ENCODE data around the gene NTM.

The NTM gene

DNA sequence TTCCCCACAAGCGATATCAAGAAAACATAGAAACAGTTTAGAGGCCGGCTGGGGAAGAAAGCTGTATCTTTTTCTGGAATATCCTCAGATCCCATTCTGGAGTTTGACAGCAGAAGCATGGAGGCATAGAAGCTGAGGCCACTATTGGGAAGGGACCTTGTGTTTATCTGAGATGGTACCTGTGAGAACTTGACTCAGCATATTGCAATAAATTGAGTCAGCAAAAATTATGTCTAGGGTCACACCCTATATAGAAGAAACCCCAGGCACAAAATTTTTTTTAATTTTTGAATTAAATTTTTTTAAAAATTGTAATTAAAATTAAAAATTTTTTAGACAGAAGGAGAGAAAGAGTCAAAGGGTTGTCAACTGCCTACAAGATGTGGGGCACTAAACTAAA lies 178.7 kb downstream of the NTM start:
- Histone ChIP-seq H3K27me3 (ENCODE audit: insufficient read depth, poor library complexity, severe bottlenecking) (no peaks in the 10 kb centered on the region), H3K4me3 (replicated peaks; ENCODE audit: insufficient read depth, low read length) (no peak overlapping the region), H3K27ac (replicated peaks) (no peak overlapping the region)
- TF ChIP-seq SPI1 (IDR thresholded peaks at IDR 0.05; ENCODE audit: borderline replicate concordance, low read depth), result no peak
- TF ChIP-seq POLR2AphosphoS5 (IDR thresholded peaks at IDR 0.05; ENCODE audit: low read depth), result no peak
- no peak for TF ChIP-seq GABPA (IDR thresholded peaks at IDR 0.05; ENCODE audit: low read depth)
- TF ChIP-seq, protein P1, sequence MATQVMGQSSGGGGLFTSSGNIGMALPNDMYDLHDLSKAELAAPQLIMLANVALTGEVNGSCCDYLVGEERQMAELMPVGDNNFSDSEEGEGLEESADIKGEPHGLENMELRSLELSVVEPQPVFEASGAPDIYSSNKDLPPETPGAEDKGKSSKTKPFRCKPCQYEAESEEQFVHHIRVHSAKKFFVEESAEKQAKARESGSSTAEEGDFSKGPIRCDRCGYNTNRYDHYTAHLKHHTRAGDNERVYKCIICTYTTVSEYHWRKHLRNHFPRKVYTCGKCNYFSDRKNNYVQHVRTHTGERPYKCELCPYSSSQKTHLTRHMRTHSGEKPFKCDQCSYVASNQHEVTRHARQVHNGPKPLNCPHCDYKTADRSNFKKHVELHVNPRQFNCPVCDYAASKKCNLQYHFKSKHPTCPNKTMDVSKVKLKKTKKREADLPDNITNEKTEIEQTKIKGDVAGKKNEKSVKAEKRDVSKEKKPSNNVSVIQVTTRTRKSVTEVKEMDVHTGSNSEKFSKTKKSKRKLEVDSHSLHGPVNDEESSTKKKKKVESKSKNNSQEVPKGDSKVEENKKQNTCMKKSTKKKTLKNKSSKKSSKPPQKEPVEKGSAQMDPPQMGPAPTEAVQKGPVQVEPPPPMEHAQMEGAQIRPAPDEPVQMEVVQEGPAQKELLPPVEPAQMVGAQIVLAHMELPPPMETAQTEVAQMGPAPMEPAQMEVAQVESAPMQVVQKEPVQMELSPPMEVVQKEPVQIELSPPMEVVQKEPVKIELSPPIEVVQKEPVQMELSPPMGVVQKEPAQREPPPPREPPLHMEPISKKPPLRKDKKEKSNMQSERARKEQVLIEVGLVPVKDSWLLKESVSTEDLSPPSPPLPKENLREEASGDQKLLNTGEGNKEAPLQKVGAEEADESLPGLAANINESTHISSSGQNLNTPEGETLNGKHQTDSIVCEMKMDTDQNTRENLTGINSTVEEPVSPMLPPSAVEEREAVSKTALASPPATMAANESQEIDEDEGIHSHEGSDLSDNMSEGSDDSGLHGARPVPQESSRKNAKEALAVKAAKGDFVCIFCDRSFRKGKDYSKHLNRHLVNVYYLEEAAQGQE (IDR thresholded peaks at IDR 0.05; ENCODE audit: insufficient replicate concordance, low read depth), result no peak
- no peak for DNase-seq (ENCODE audit: low read depth in 1 of 2, low spot score in 1 of 2)

DNA sequence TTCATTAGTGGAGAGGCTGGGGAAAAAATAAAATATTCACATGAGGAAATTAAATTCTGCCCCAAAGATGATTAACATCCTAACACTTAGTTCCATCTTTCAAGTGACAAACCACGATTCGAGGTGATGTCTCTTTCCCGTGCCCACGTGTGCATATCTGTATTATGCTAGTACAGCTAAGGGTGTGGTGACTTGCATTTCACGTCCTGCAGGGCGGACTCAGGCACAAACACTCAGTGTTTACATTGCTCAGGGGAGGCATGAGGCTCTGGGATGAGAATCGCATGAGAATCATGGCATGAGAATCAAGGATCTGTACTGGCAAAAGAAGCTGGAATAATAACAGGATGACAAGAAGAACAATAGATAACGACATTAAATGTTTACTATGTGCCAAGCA lies 179.4 kb downstream of the NTM start:
- Histone ChIP-seq H3K4me3 (replicated peaks; ENCODE audit: insufficient read depth, low read length) (no peak overlapping the region), H3K27me3 (ENCODE audit: insufficient read depth, poor library complexity, severe bottlenecking) (no peaks in the 10 kb centered on the region), H3K27ac (replicated peaks) (no peak overlapping the region)
- TF ChIP-seq, protein P2, sequence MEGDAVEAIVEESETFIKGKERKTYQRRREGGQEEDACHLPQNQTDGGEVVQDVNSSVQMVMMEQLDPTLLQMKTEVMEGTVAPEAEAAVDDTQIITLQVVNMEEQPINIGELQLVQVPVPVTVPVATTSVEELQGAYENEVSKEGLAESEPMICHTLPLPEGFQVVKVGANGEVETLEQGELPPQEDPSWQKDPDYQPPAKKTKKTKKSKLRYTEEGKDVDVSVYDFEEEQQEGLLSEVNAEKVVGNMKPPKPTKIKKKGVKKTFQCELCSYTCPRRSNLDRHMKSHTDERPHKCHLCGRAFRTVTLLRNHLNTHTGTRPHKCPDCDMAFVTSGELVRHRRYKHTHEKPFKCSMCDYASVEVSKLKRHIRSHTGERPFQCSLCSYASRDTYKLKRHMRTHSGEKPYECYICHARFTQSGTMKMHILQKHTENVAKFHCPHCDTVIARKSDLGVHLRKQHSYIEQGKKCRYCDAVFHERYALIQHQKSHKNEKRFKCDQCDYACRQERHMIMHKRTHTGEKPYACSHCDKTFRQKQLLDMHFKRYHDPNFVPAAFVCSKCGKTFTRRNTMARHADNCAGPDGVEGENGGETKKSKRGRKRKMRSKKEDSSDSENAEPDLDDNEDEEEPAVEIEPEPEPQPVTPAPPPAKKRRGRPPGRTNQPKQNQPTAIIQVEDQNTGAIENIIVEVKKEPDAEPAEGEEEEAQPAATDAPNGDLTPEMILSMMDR (IDR thresholded peaks at IDR 0.05; ENCODE audit: insufficient read depth, low read length), result no peak
- TF ChIP-seq POLR2AphosphoS5 (IDR thresholded peaks at IDR 0.05; ENCODE audit: low read depth), result no peak
- DNase-seq (ENCODE audit: low read depth in 1 of 2, low spot score in 1 of 2), result no peak

DNA sequence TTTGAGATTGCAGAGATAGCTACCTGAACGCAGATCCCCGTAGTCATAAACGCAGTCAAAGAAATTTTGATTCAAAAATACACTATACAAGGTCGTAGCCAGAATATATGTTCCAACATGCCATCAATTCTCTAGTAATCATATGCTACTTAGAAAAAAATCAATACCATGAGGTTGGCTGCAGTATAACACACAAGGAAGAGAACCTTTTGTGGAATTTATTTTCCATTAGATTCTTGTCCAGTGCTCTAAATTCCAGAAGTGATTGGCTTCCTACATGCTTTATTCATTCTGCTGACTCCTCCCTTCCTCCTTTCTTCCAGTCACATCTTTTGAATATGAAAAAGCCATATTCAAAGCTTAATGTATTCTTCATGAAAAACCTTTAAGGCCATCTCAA lies 189.9 kb downstream of the NTM start:
- H3K4me3 ChIP-seq (replicated peaks; ENCODE audit: insufficient read depth, low read length), result no peak overlapping the region
- H3K27me3 ChIP-seq (ENCODE audit: insufficient read depth, poor library complexity, severe bottlenecking), result no peaks in the 10 kb centered on the region
- H3K27ac ChIP-seq (replicated peaks), result no peak overlapping the region
- no peak for TF ChIP-seq POLR2AphosphoS5 (IDR thresholded peaks at IDR 0.05; ENCODE audit: low read depth)
- no peak for TF ChIP-seq GABPA (IDR thresholded peaks at IDR 0.05; ENCODE audit: low read depth)
- TF ChIP-seq, protein P1 (IDR thresholded peaks at IDR 0.05; ENCODE audit: insufficient replicate concordance, low read depth), result no peak
- no peak for TF ChIP-seq SPI1 (IDR thresholded peaks at IDR 0.05; ENCODE audit: borderline replicate concordance, low read depth)
- TF ChIP-seq, protein P2 (IDR thresholded peaks at IDR 0.05; ENCODE audit: insufficient read depth, low read length), result no peak
- no peak for DNase-seq (ENCODE audit: low read depth in 1 of 2, low spot score in 1 of 2)

DNA sequence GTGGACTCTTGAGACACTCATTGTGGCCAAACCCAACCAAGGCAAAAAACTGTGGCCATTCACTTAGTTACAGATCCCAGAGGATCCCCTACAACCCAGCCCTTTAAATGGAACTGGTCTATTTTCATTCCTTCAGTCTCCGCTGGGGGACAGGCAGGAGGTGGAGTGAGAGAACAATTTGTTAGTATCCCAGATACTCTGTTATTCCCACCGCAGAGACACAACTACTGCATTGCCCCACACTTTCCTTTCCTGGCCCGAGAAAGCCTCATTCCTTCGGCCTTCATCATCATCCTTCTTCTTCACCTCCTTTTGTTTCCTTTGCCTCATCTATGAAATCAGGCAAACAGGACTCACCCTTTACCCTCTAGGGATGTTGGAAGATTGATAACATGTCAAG lies 191.1 kb downstream of the NTM start:
- no peak for DNase-seq (ENCODE audit: low read depth in 1 of 2, low spot score in 1 of 2)
- Histone ChIP-seq H3K27me3 (ENCODE audit: insufficient read depth, poor library complexity, severe bottlenecking) (no peaks in the 10 kb centered on the region), H3K4me3 (replicated peaks; ENCODE audit: insufficient read depth, low read length) (no peak overlapping the region), H3K27ac (replicated peaks) (no peak overlapping the region)
- TF ChIP-seq GABPA (IDR thresholded peaks at IDR 0.05; ENCODE audit: low read depth) (no peak), SPI1 (IDR thresholded peaks at IDR 0.05; ENCODE audit: borderline replicate concordance, low read depth) (no peak), POLR2AphosphoS5 (IDR thresholded peaks at IDR 0.05; ENCODE audit: low read depth) (no peak)
- TF ChIP-seq, protein P1 (IDR thresholded peaks at IDR 0.05; ENCODE audit: insufficient replicate concordance, low read depth), result no peak
- TF ChIP-seq, protein P2 (IDR thresholded peaks at IDR 0.05; ENCODE audit: insufficient read depth, low read length), result no peak
